Stimulated activated CD4-positive, alpha-beta T cell treated with anti-CD3 and anti-CD28 coated beads, Interleukin-15, amount 100 ng/mL, for 1 hour (primary cell): ENCODE results near the gene CACNG1.
"Not testable (repeated sequence)": the region's sequence is repeated elsewhere in the genome, so short reads cannot be mapped to it uniquely, and the experiment has no call there.

Experiments used
- DNase-seq, 2 donors: peaks; one replicate each; pipeline ENCODE4 v3.0.0-alpha.2; 2020; ENCODE audit warnings: low read depth in 1 of 2, low spot score in 1 of 2

CACNG1 gene

GRCh38 chr17:67025216-67025792 is 19.1 kb upstream of the CACNG1 start:
- DNase-seq, result no peak

GRCh38 chr17:67026341-67026740 is 18.0 kb upstream of the CACNG1 start:
- DNase-seq, result no peak

- DNase-seq, result no peak
These were observed 17.2 kb upstream of the CACNG1 start for GRCh38 chr17:67027031-67027628.

GRCh38 chr17:67030641-67031040 is 13.7 kb upstream of the CACNG1 start:
- no peak for DNase-seq

GRCh38 chr17:67032382-67032781 is 12.0 kb upstream of the CACNG1 start:
- DNase-seq, result no peak

GRCh38 chr17:67032985-67033384 is 11.4 kb upstream of the CACNG1 start:
- DNase-seq, result no peak

GRCh38 chr17:67033613-67034012 is 10.7 kb upstream of the CACNG1 start:
- no peak for DNase-seq

GRCh38 chr17:67035131-67036083 is 8.9 kb upstream of the CACNG1 start:
- DNase-seq, result no peak

- DNase-seq, result no peak
These were observed 5.4 kb upstream of the CACNG1 start for GRCh38 chr17:67038861-67039365.

- DNase-seq, result no peak
These were observed 3.7 kb upstream of the CACNG1 start for GRCh38 chr17:67040652-67041051.

- not testable (repeated sequence) for DNase-seq
These were observed 3.2 kb upstream of the CACNG1 start for GRCh38 chr17:67041119-67041518.

- no peak for DNase-seq
These were observed 2.8 kb upstream of the CACNG1 start for GRCh38 chr17:67041531-67041930.

GRCh38 chr17:67041941-67042899 is 2.1 kb upstream of the CACNG1 start:
- DNase-seq, result no peak

GRCh38 chr17:67043283-67043682 is 1.1 kb upstream of the CACNG1 start:
- DNase-seq, result no peak

- DNase-seq, result no peak
These were observed 586 bp downstream of the CACNG1 start for GRCh38 chr17:67044940-67045339.

GRCh38 chr17:67046398-67046797 is 2.0 kb downstream of the CACNG1 start:
- no peak for DNase-seq

GRCh38 chr17:67047382-67047781 is 3.0 kb downstream of the CACNG1 start:
- DNase-seq, result no peak

GRCh38 chr17:67049025-67049739 is 4.8 kb downstream of the CACNG1 start:
- DNase-seq, result no peak

- no peak for DNase-seq
These were observed 5.7 kb downstream of the CACNG1 start for GRCh38 chr17:67050066-67050465.

GRCh38 chr17:67050471-67051154 is 6.3 kb downstream of the CACNG1 start:
- DNase-seq, result no peak
